Activated naive CD4-positive, alpha-beta T cell treated with anti-CD3 and anti-CD28 coated beads for 36 hours (primary cell): ENCODE data around the gene ARF6. TPM values are rescaled to one million over a fixed set of nuclear protein-coding genes. Genes with fewer than 3 reads are reported as not detected.
A peak's percentile ranks its signal among the peaks of the same experiment; 100 is the strongest.
"Not testable (repeated sequence)": the region's sequence is repeated elsewhere in the genome, so short reads cannot be mapped to it uniquely, and the experiment has no call there.

Experiments
- CTCF ChIA-PET: fragments of 350-600 bp; sonication (Branson Sonifier 250); formaldehyde crosslinking; loops from one replicate; lab custom pipeline; 2021; ENCODE audit warnings: antibody characterized with exemption; lab: Charles Lee
- DNase-seq: peaks from one replicate; pipeline ENCODE4 v3.0.0-alpha.2; 2020
- H3K27ac Mint-ChIP-seq: one replicate; pipeline ENCODE4 v1.8.0; 2021; ENCODE audit warnings: mild to moderate bottlenecking, mixed read lengths
- H3K27me3 Mint-ChIP-seq: one replicate; pipeline ENCODE4 v1.8.0; 2021; ENCODE audit warnings: low read depth, mixed read lengths
- H3K36me3 Mint-ChIP-seq: one replicate; pipeline ENCODE4 v1.8.0; 2021; ENCODE audit warnings: low read depth, mixed read lengths
- H3K4me1 Mint-ChIP-seq: one replicate; pipeline ENCODE4 v1.8.0; 2021; ENCODE audit warnings: low read depth, mixed read lengths
- H3K4me3 Mint-ChIP-seq: one replicate; pipeline ENCODE4 v1.8.0; 2021; ENCODE audit warnings: mild to moderate bottlenecking, moderate library complexity, mixed read lengths
- H3K9me3 Mint-ChIP-seq: one replicate; pipeline ENCODE4 v1.8.0; 2021; ENCODE audit warnings: mixed read lengths
- intact Hi-C: fragments of 100-400 bp; cut with micrococcal nuclease; formaldehyde crosslinking; loops from one replicate; pipeline ENCODE4 v1.15.1; 2023
- total RNA-seq, 2 experiments: library from RNA; stranded (reverse); gene quantifications; one replicate each; pipeline ENCODE4 v1.2.3, GENCODE V29; 2021

ARF6 gene
- total RNA-seq, 2 experiments from 2014 or later: 128 to 129 TPM

GRCh38 chr14:49931523-49931922 is 38.6 kb downstream of the ARF6 start:
- H3K27ac Mint-ChIP-seq: no peak overlapping the region
- no peak overlapping the region for H3K4me3 Mint-ChIP-seq
- CTCF ChIA-PET: interaction anchor here (0.7 kb wide), 2 partner anchors 24 to 27 kb away, joined by 3 to 6 read pairs; no protein-coding TSS in a partner anchor
- no peaks in the 10 kb centered on the region for H3K27me3 Mint-ChIP-seq
- peaks cover 3% of the 10 kb centered on the region for H3K9me3 Mint-ChIP-seq
- peaks cover 9% of the 10 kb centered on the region for H3K4me1 Mint-ChIP-seq
- no peak for DNase-seq
- peaks cover 3% of the 10 kb centered on the region for H3K36me3 Mint-ChIP-seq
- intact Hi-C loops: loop anchor here (1.0 kb wide), 1 partner anchor 10 kb away; no protein-coding TSS in a partner anchor

GRCh38 chr14:49933128-49933527 is 40.2 kb downstream of the ARF6 start:
- H3K27ac Mint-ChIP-seq: no peak overlapping the region
- no peak overlapping the region for H3K4me3 Mint-ChIP-seq
- DNase-seq: no peak
- H3K36me3 Mint-ChIP-seq: peaks cover 5% of the 10 kb centered on the region
- peaks cover 8% of the 10 kb centered on the region for H3K9me3 Mint-ChIP-seq
- H3K4me1 Mint-ChIP-seq: peaks cover 10% of the 10 kb centered on the region
- H3K27me3 Mint-ChIP-seq: no peaks in the 10 kb centered on the region
- intact Hi-C loops: no loop called here
- CTCF ChIA-PET: interaction anchor here (0.6 to 1.0 kb wide), 3 partner anchors 12 to 67 kb away, joined by 3 to 4 read pairs (median 3); no protein-coding TSS in a partner anchor

- H3K4me1 Mint-ChIP-seq: peaks cover 10% of the 10 kb centered on the region
- H3K27me3 Mint-ChIP-seq: no peaks in the 10 kb centered on the region
- H3K36me3 Mint-ChIP-seq: peaks cover 9% of the 10 kb centered on the region
- no peak for DNase-seq
- peaks cover 11% of the 10 kb centered on the region for H3K9me3 Mint-ChIP-seq
- no peak overlapping the region for H3K4me3 Mint-ChIP-seq
- CTCF ChIA-PET: interaction anchor here (0.6 to 0.7 kb wide), 3 partner anchors 11 to 21 kb away, joined by 3 to 4 read pairs (median 4); no protein-coding TSS in a partner anchor
- intact Hi-C loops: no loop called here
- H3K27ac Mint-ChIP-seq: no peak overlapping the region
Measured at GRCh38 chr14:49933704-49934103, 40.8 kb downstream of the ARF6 start.

GRCh38 chr14:49934646-49935045 is 41.8 kb downstream of the ARF6 start:
- H3K27me3 Mint-ChIP-seq: no peaks in the 10 kb centered on the region
- intact Hi-C loops: no loop called here
- peaks cover 11% of the 10 kb centered on the region for H3K36me3 Mint-ChIP-seq
- H3K9me3 Mint-ChIP-seq: peaks cover 15% of the 10 kb centered on the region
- H3K4me3 Mint-ChIP-seq: no peak overlapping the region
- CTCF ChIA-PET: no interaction called here
- DNase-seq: no peak
- peaks cover 14% of the 10 kb centered on the region for H3K4me1 Mint-ChIP-seq
- H3K27ac Mint-ChIP-seq: no peak overlapping the region

GRCh38 chr14:49935526-49935925 is 42.6 kb downstream of the ARF6 start:
- Mint-ChIP-seq H3K9me3 (peaks cover 15% of the 10 kb centered on the region), H3K4me1 (peaks cover 22% of the 10 kb centered on the region)
- intact Hi-C loops: no loop called here

GRCh38 chr14:49936246-49936645 is 43.4 kb downstream of the ARF6 start:
- CTCF ChIA-PET, intact Hi-C loops, H3K4me3 Mint-ChIP-seq, H3K27me3 Mint-ChIP-seq, DNase-seq, H3K27ac Mint-ChIP-seq: not testable (repeated sequence)
- H3K36me3 Mint-ChIP-seq: peaks cover 11% of the 10 kb centered on the region
- H3K4me1 Mint-ChIP-seq: peaks cover 25% of the 10 kb centered on the region
- H3K9me3 Mint-ChIP-seq: peaks cover 15% of the 10 kb centered on the region

More at GRCh38 chr14:49935526-49935925, 42.6 kb downstream of the ARF6 start:
- Mint-ChIP-seq H3K27ac (no peak overlapping the region), H3K36me3 (peaks cover 11% of the 10 kb centered on the region), H3K27me3 (no peaks in the 10 kb centered on the region), H3K4me3 (no peak overlapping the region)
- DNase-seq: no peak
- CTCF ChIA-PET: no interaction called here

- peaks cover 15% of the 10 kb centered on the region for H3K9me3 Mint-ChIP-seq
- CTCF ChIA-PET, H3K4me3 Mint-ChIP-seq, intact Hi-C loops, DNase-seq, H3K27ac Mint-ChIP-seq, H3K27me3 Mint-ChIP-seq: not testable (repeated sequence)
- peaks cover 11% of the 10 kb centered on the region for H3K36me3 Mint-ChIP-seq
- peaks cover 27% of the 10 kb centered on the region for H3K4me1 Mint-ChIP-seq
Measured at GRCh38 chr14:49936882-49937281, 44.0 kb downstream of the ARF6 start.

GRCh38 chr14:49939215-49939614 is 46.3 kb downstream of the ARF6 start:
- intact Hi-C loops, H3K4me3 Mint-ChIP-seq, DNase-seq, H3K27ac Mint-ChIP-seq, H3K27me3 Mint-ChIP-seq: not testable (repeated sequence)
- Mint-ChIP-seq H3K4me1 (peaks cover 36% of the 10 kb centered on the region), H3K9me3 (peaks cover 22% of the 10 kb centered on the region), H3K36me3 (peaks cover 13% of the 10 kb centered on the region)
- CTCF ChIA-PET: interaction anchor here (1.1 kb wide), 2 partner anchors 31 to 87 kb away, joined by 3 read pairs; partner anchors contain the start of gene NEMF

GRCh38 chr14:49939884-49940510 is 47.1 kb downstream of the ARF6 start:
- peaks cover 41% of the 10 kb centered on the region for H3K4me1 Mint-ChIP-seq
- peaks cover 13% of the 10 kb centered on the region for H3K36me3 Mint-ChIP-seq
- H3K27ac Mint-ChIP-seq: peak overlapping the region; percentile 9
- no peak for DNase-seq
- H3K27me3 Mint-ChIP-seq: no peaks in the 10 kb centered on the region
- peaks cover 22% of the 10 kb centered on the region for H3K9me3 Mint-ChIP-seq
- intact Hi-C loops: no loop called here
- CTCF ChIA-PET: interaction anchor here (1.1 to 1.7 kb wide), 3 partner anchors 32 to 99 kb away, joined by 3 to 4 read pairs (median 3); partner anchors contain the start of gene NEMF
- H3K4me3 Mint-ChIP-seq: no peak overlapping the region

GRCh38 chr14:49940808-49941421 is 48.0 kb downstream of the ARF6 start:
- CTCF ChIA-PET: interaction anchor here (0.6 to 1.7 kb wide), 6 partner anchors 9 to 98 kb away, joined by 3 to 4 read pairs (median 4); no protein-coding TSS in a partner anchor
- H3K27ac Mint-ChIP-seq: no peak overlapping the region
- peaks cover 13% of the 10 kb centered on the region for H3K36me3 Mint-ChIP-seq
- no peak overlapping the region for H3K4me3 Mint-ChIP-seq
- DNase-seq: no peak
- H3K4me1 Mint-ChIP-seq: peaks cover 49% of the 10 kb centered on the region
- intact Hi-C loops: loop anchor here (1.0 kb wide), 1 partner anchor 10 kb away; no protein-coding TSS in a partner anchor
- no peaks in the 10 kb centered on the region for H3K27me3 Mint-ChIP-seq
- peaks cover 22% of the 10 kb centered on the region for H3K9me3 Mint-ChIP-seq

- no peak for DNase-seq
- intact Hi-C loops: no loop called here
- peaks cover 56% of the 10 kb centered on the region for H3K4me1 Mint-ChIP-seq
- H3K36me3 Mint-ChIP-seq: peaks cover 9% of the 10 kb centered on the region
- peaks cover 14% of the 10 kb centered on the region for H3K9me3 Mint-ChIP-seq
- H3K4me3 Mint-ChIP-seq: no peak overlapping the region
- H3K27me3 Mint-ChIP-seq: no peaks in the 10 kb centered on the region
- CTCF ChIA-PET: no interaction called here
- H3K27ac Mint-ChIP-seq: peak overlapping the region; percentile 3
Measured at GRCh38 chr14:49942090-49942489, 49.2 kb downstream of the ARF6 start.

GRCh38 chr14:49944501-49944900 is 51.6 kb downstream of the ARF6 start:
- intact Hi-C loops: no loop called here
- Mint-ChIP-seq H3K27me3 (no peaks in the 10 kb centered on the region), H3K9me3 (peaks cover 7% of the 10 kb centered on the region), H3K4me1 (peaks cover 66% of the 10 kb centered on the region), H3K36me3 (peaks cover 2% of the 10 kb centered on the region), H3K4me3 (no peak overlapping the region), H3K27ac (no peak overlapping the region)
- no peak for DNase-seq
- CTCF ChIA-PET: interaction anchor here (0.6 to 1.6 kb wide), 3 partner anchors 14 to 770 kb away, joined by 3 read pairs; no protein-coding TSS in a partner anchor
